DND-41 (cell line): ENCODE data around the gene SHQ1.

ENCODE experiments used
- ATAC-seq: fragments of 200-7000 bp; cut with Tn5 transposase; 3 replicates; pipeline ENCODE4 v1.9.1; 2021; ENCODE audit warnings: low read depth; ENCODE audit not compliant: insufficient read depth
- DNase-seq: peaks from one replicate; pipeline ENCODE4 v3.0.0-alpha.2; 2020
- H2AFZ ChIP-seq: 2 replicates; pipeline ENCODE4 v1.6.0; 2012; ENCODE audit warnings: low read depth, low read length
- H3K27ac ChIP-seq: 2 replicates; pipeline ENCODE4 v1.5.1; 2012; ENCODE audit warnings: low read length, inconsistent platforms
- H3K27me3 ChIP-seq: fragments of 200-600 bp; sonication (generic); 2 replicates; pipeline ENCODE4 v1.6.0; 2012; ENCODE audit warnings: low read length, mild to moderate bottlenecking, inconsistent platforms; ENCODE audit not compliant: insufficient read depth, poor library complexity
- H3K36me3 ChIP-seq: 2 replicates; pipeline ENCODE4 v1.5.1; 2012; ENCODE audit warnings: low read length, inconsistent platforms; ENCODE audit not compliant: insufficient read depth
- H3K4me1 ChIP-seq: 2 replicates; pipeline ENCODE4 v1.5.1; 2012; ENCODE audit warnings: mild to moderate bottlenecking, low read length; ENCODE audit not compliant: insufficient read depth
- H3K4me2 ChIP-seq: 2 replicates; pipeline ENCODE4 v1.6.0; 2012; ENCODE audit warnings: mild to moderate bottlenecking, moderate library complexity, low read length, inconsistent platforms; ENCODE audit not compliant: insufficient read depth
- H3K4me3 ChIP-seq, 2 experiments: fragments of 200-600 bp in 1 of 2; shearing (Covaris generic) in 1 of 2; 2 replicates each; pipeline ENCODE4 v1.5.1; 2012 to 2016; ENCODE audit warnings: inconsistent platforms in 2 of 2, low read length in 2 of 2, mild to moderate bottlenecking in 2 of 2, low read depth in 1 of 2, moderate library complexity in 1 of 2
- H3K79me2 ChIP-seq: 2 replicates; pipeline ENCODE4 v1.6.0; 2012; ENCODE audit warnings: low read length, inconsistent platforms; ENCODE audit not compliant: insufficient read depth
- H3K9ac ChIP-seq: 2 replicates; pipeline ENCODE4 v1.6.0; 2012; ENCODE audit warnings: low read depth, mild to moderate bottlenecking, inconsistent platforms, low read length, moderate library complexity
- H3K9me3 ChIP-seq: 2 replicates; pipeline ENCODE4 v1.5.1; 2012; ENCODE audit warnings: low read length, moderate library complexity, mild to moderate bottlenecking, inconsistent platforms; ENCODE audit not compliant: insufficient read depth, severe bottlenecking
- H4K20me1 ChIP-seq: 2 replicates; pipeline ENCODE4 v1.6.0; 2012; ENCODE audit warnings: low read length; ENCODE audit not compliant: insufficient read depth
- CTCF ChIP-seq: IDR thresholded peaks from 2 replicates; pipeline ENCODE4 v1.5.1; 2012; ENCODE audit warnings: borderline replicate concordance, low read length, moderate library complexity, mild to moderate bottlenecking; ENCODE audit not compliant: poor library complexity, severe bottlenecking; ENCODE audit errors: extremely low read depth
- EZH2 ChIP-seq: IDR thresholded peaks from 3 replicates; pipeline ENCODE4 v1.6.1; 2012; ENCODE audit warnings: borderline replicate concordance, low read depth, mild to moderate bottlenecking, moderate library complexity, low read length, inconsistent platforms; ENCODE audit not compliant: severe bottlenecking

SHQ1 gene

GRCh38 chr3:72745146-72745999 is 102.9 kb downstream of the SHQ1 start:
- Histone ChIP-seq H3K36me3 (peaks cover 17% of the 10 kb centered on the region), H3K9ac (no peak overlapping the region), H2AFZ (no peak overlapping the region), H3K4me3 (no peak overlapping the region), H3K79me2 (no peaks in the 10 kb centered on the region), H3K27ac (no peak overlapping the region), H3K4me1 (no peaks in the 10 kb centered on the region), H4K20me1 (no peaks in the 10 kb centered on the region), H3K9me3 (no peaks in the 10 kb centered on the region), H3K27me3 (no peaks in the 10 kb centered on the region), H3K4me2 (no peak overlapping the region)
- no peak for TF ChIP-seq EZH2
- no peak for TF ChIP-seq CTCF
- ATAC-seq (no peak), DNase-seq (no peak)

GRCh38 chr3:72744330-72744729 is 103.9 kb downstream of the SHQ1 start:
- no peaks in the 10 kb centered on the region for H3K79me2 ChIP-seq
- H3K27ac ChIP-seq: no peak overlapping the region
- H3K36me3 ChIP-seq: peaks cover 8% of the 10 kb centered on the region; the same call in 1 of the 2 replicates
- no peak overlapping the region for H3K4me3 ChIP-seq
- H3K9ac ChIP-seq: no peak overlapping the region
- H2AFZ ChIP-seq: no peak overlapping the region
- no peaks in the 10 kb centered on the region for H3K9me3 ChIP-seq
- no peak for ATAC-seq
- H4K20me1 ChIP-seq: no peaks in the 10 kb centered on the region
- DNase-seq: no peak
- TF ChIP-seq EZH2 (no peak), CTCF (no peak)
- H3K4me2 ChIP-seq: no peak overlapping the region
- H3K4me1 ChIP-seq: no peaks in the 10 kb centered on the region
- H3K27me3 ChIP-seq: no peaks in the 10 kb centered on the region

GRCh38 chr3:72739531-72740466 is 108.4 kb downstream of the SHQ1 start:
- TF ChIP-seq CTCF (no peak), EZH2 (no peak)
- Histone ChIP-seq H3K4me3 (no peak overlapping the region), H3K27ac (no peak overlapping the region), H3K79me2 (no peaks in the 10 kb centered on the region), H3K27me3 (no peaks in the 10 kb centered on the region), H3K4me1 (no peaks in the 10 kb centered on the region), H3K9me3 (no peaks in the 10 kb centered on the region), H3K36me3 (no peaks in the 10 kb centered on the region), H4K20me1 (no peaks in the 10 kb centered on the region), H3K4me2 (no peak overlapping the region), H3K9ac (no peak overlapping the region), H2AFZ (no peak overlapping the region)
- DNase-seq (no peak), ATAC-seq (no peak)
